ENCODE results near the gene RNASEH2A. TPM values are rescaled to one million over a fixed set of nuclear protein-coding genes. Genes with fewer than 3 reads are reported as not detected.

RNASEH2A gene
- total RNA-seq, 1 experiment from 2014 or later: 41.6 TPM

GRCh38 chr19:12774588-12775555 is 31.5 kb upstream of the RNASEH2A start, which contains the start of gene HOOK2:
Gene HOOK2, minus strand, starts transcription at chr19:12775552. Its CDS starts 103 bp downstream, at chr19:12775449.
- H3K4me1 Mint-ChIP-seq (ENCODE audit: low read depth, unreplicated experiment): peaks cover 20% of the 10 kb centered on the region
- BruUV-seq (replicated peaks): no TSS peak
- H3K27me3 Mint-ChIP-seq (ENCODE audit: unreplicated experiment): no peaks in the 10 kb centered on the region
- no peak for TF ChIP-seq CTCF (IDR thresholded peaks at IDR 0.05; ENCODE audit: unreplicated experiment)
- peaks cover 67% of the 10 kb centered on the region for H3K36me3 Mint-ChIP-seq (ENCODE audit: insufficient read depth, unreplicated experiment)
- no peaks in the 10 kb centered on the region for H3K9me3 Mint-ChIP-seq (ENCODE audit: low read depth, unreplicated experiment)
- CTCF ChIA-PET: interaction anchor here (0.9 kb wide), 1 partner anchor 21 kb away, joined by 3 read pairs; no protein-coding TSS in a partner anchor
- peak within 1 kb of the TSS; percentile 47 for H3K27ac Mint-ChIP-seq (ENCODE audit: unreplicated experiment)
- peak within 1 kb of the TSS; percentile 69 for H3K4me3 Mint-ChIP-seq (ENCODE audit: low read depth, unreplicated experiment)
- peak; percentile 87 for DNase-seq
- intact Hi-C loops (cut with micrococcal nuclease; ENCODE audit: unreplicated experiment): no loop called here

DNA sequence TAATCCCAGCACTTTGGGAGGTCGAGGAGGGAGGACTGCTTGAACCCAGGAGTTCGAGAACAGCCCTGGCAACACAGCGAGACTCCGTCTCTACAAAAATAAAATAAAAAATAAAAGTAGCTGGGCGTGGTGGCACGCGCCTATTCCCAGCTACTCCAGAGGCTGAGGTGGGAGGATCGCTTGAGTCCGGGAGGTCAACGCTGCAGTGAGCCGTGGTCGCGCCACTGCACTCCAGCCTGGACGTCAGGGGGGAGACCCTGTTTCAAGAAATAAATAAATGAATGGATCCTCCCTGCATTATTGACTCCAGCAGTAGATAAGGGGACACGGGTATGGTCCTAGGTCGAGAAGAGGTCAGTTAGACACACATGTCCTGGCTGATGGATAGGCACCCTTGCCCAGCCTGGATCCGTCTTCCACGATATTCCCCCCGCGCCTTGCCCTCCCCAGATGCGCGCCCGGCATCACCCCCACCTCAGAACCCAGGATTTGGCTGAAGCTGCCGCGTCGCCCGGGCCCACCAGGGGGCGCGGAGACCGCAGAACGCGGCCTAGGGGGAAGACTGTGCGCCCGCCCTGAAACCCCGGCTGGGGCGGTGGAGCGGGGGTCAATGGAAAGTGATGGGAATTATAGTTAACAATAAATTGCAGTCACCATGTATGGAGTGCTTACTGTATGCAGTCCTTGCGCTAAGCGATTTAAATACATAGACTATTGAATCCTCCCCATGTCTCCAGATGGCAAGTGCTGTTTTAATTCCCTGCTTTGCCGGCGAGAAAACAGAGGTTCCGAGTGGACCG is 29.0 kb upstream of the RNASEH2A start:
- Mint-ChIP-seq H3K27me3 (ENCODE audit: unreplicated experiment) (no peaks in the 10 kb centered on the region), H3K9me3 (ENCODE audit: low read depth, unreplicated experiment) (no peaks in the 10 kb centered on the region), H3K36me3 (ENCODE audit: insufficient read depth, unreplicated experiment) (peaks cover 52% of the 10 kb centered on the region), H3K27ac (ENCODE audit: unreplicated experiment) (peak overlapping the region; percentile 93), H3K4me1 (ENCODE audit: low read depth, unreplicated experiment) (peaks cover 20% of the 10 kb centered on the region), H3K4me3 (ENCODE audit: low read depth, unreplicated experiment) (peak overlapping the region; percentile 76)
- TF ChIP-seq CTCF (IDR thresholded peaks at IDR 0.05; ENCODE audit: unreplicated experiment): peak; percentile 79
- BruUV-seq (replicated peaks): no TSS peak
- DNase-seq: peak; percentile 87
- intact Hi-C loops (cut with micrococcal nuclease; ENCODE audit: unreplicated experiment): loop anchor here (1.0 kb wide), 1 partner anchor 18 kb away; no protein-coding TSS in a partner anchor
- CTCF ChIA-PET: interaction anchor here (0.6 to 3.0 kb wide), 5 partner anchors 8 to 96 kb away, joined by 3 to 17 read pairs (median 8); partner anchors contain the start of gene JUNB

DNA sequence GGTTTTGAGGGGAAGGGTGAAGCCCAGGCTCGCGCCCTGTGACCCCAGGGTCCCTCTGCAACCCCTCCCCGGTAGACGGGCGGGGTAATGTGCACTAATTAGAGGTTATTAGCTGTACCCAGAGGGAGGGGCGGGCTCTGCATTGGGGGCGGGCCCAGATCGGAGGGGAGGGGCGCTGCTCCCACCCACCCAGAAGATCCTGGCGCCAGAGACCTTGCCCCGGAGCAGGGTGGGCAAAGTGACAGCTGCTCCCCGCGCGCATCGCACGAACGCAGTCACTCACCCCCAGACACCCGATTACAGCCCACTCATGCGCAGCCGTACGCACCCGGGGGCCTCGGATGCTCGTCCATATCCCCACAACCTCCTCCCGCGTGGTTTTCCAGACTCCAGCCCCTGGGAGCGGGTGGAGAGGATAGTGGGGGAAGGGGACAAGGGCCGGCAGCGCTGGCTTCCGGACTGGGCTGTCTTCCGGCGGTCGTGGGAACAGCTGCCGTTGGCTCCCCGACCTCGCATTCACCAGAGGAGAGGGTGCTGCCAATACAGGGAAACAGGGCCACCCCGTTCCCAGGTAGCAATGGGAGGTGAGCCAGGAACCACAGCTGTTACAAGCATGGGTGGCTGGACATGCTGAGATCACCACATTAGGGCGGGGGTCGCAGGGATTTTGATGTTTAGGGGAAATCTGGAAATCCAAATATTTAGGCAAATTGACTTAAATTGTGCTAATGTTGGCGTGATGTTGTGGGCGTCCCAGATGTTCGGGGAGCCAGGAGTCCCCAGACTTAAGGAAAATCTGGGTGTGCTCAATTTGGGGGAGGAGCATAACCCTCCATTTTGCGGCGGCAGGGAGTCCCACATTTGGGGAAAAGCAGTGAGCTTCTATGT is 28.1 kb upstream of the RNASEH2A start:
- Mint-ChIP-seq H3K4me1 (ENCODE audit: low read depth, unreplicated experiment) (peaks cover 17% of the 10 kb centered on the region), H3K27ac (ENCODE audit: unreplicated experiment) (peak overlapping the region; percentile 93), H3K36me3 (ENCODE audit: insufficient read depth, unreplicated experiment) (peaks cover 52% of the 10 kb centered on the region), H3K4me3 (ENCODE audit: low read depth, unreplicated experiment) (peak overlapping the region; percentile 76), H3K27me3 (ENCODE audit: unreplicated experiment) (no peaks in the 10 kb centered on the region), H3K9me3 (ENCODE audit: low read depth, unreplicated experiment) (no peaks in the 10 kb centered on the region)
- CTCF ChIA-PET: interaction anchor here (0.6 to 3.0 kb wide), 6 partner anchors 9 to 95 kb away, joined by 3 to 17 read pairs (median 6); partner anchors contain the start of gene JUNB
- intact Hi-C loops (cut with micrococcal nuclease; ENCODE audit: unreplicated experiment): no loop called here
- peak; percentile 55 for DNase-seq
- no peak for TF ChIP-seq CTCF (IDR thresholded peaks at IDR 0.05; ENCODE audit: unreplicated experiment)
- BruUV-seq (replicated peaks): no TSS peak
